GM18873 (cell line): ENCODE results near the gene MDFIC2.
A peak's percentile ranks its signal among the peaks of the same experiment; 100 is the strongest.
"Not testable (repeated sequence)": the region's sequence is repeated elsewhere in the genome, so short reads cannot be mapped to it uniquely, and the experiment has no call there.

ENCODE experiments used
- ATAC-seq: cut with Tn5 transposase; IDR thresholded peaks from one replicate; pipeline ENCODE4 v1.9.1; 2021; ENCODE audit warnings: mild to moderate bottlenecking, moderate library complexity, moderate number of reproducible peaks; ENCODE audit not compliant: unreplicated experiment, low FRiP score

The MDFIC2 gene

DNA sequence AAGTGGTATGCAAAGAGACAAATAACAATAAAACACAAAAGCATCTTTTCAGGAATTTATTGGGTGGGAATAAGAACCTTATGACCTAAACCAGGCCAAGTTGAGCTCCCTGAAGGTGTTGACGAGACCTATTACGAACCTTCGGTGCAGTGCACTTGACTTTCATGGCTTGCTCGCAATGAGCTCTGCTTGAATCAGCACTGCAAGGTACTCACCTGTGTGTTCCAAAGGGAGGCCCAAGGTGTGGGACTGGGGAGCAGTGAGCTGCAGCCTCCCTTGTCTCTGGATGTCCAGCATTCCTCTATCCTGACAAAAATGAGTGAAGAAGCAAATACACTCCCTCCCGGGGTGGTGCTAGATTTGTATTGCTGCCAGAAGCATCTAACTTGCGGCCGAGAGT, at the start of gene MDFIC2:
MDFIC2 (minus strand) TSS at position 303 of the 400 bp plus-strand sequence. CDS start 665 bp downstream, outside the sequence.
- no peak for ATAC-seq

DNA sequence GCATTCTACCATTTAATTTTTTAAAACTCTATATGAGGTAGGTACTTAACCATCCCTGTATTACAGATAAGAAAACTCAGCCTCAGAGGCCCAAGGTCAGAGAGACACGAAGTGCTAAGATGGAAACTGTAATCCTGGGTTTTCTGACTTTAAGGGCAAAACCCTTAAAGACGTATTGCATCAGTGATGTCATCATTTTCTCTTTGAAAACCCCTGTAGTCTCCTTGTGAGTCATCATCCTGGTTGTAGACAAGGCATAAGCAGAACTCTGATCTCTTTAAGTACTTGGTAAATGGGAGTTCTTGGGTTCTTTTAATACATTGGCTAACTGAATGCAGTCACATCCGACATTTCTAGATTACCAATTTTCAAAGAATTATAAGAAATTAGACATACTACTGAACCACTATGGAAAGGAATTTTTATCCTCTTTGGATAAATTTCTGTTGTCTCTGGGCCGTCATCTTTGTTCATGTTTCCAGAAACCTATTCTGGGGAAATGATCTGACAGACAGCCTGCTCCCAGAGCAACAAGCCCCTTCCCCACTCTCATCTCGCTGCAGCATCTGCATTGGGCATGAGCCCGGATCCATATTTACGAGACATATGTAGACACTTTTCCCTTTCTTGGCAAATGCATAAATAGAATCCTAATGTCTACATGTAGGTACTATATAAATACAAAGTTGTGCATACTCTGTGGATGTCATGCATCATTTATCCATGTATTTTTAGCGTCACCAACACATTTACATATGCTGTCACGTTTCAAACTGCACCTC, 48.7 kb upstream of the MDFIC2 start:
- peak; percentile 96 for ATAC-seq

DNA sequence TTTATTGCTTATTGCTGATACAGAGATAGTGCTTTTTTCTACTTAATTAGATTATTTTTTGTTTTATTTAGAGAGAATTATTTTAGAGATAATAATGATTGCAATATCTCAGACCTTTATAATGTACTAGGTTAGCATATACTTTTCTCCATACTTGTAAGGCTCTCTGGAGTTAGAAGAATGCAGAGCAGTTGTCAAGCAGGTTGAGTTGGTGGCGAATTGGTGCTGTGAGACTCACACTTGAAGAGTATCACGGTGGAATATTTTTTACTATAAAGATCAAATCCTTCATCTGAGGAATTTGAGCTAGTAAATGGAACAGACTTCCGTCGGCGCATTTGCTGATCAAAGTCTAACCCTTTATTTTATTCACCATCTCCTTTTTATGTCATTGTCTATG, 47.3 kb upstream of the MDFIC2 start:
- no peak for ATAC-seq

DNA sequence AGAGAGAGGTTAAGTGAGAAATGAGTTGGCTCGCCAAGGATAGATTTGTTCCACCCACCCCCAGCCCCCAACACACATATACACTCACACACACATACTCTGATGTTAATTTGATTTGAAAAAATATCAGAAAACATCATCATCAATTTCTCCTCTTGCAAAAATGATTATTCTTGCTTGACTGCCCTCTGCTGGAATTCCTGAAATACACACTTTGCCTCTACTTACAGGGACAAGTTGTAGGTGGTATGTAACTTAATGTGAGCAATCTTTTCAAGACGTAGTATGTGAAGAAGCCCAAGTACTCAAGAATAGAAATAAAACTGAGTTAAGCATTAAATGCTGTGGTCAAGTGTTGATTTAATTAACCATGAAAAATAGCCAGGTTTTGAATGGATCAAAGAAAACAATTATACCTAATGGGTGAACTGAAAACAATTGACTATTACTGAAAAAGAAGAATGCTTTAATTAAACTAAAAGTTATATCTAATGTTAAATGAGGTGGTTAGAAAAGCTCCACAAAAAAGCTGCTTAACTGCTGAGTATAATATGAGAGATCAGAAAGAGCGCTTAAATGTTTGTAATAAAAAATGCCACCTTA, 46.6 kb upstream of the MDFIC2 start:
- ATAC-seq, result no peak

DNA sequence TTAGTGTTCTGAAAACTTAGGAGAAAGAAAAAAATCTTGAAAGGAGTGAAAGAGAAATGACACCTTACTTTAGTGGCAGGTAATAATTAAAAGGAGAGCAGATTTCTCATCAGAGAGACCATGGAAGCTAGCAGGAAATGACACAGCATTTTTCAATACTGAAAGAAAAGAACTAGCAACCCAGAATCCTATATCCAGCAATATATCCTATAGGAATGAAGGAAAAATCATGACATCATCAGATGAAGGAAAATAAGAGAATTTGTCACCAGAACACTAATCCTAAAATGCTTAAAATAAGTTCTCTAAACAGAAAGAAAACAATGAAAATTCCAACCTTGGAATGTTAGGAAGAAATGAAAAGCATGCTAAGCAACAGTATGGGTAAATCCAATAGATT, 39.8 kb upstream of the MDFIC2 start:
- ATAC-seq, result no peak

DNA sequence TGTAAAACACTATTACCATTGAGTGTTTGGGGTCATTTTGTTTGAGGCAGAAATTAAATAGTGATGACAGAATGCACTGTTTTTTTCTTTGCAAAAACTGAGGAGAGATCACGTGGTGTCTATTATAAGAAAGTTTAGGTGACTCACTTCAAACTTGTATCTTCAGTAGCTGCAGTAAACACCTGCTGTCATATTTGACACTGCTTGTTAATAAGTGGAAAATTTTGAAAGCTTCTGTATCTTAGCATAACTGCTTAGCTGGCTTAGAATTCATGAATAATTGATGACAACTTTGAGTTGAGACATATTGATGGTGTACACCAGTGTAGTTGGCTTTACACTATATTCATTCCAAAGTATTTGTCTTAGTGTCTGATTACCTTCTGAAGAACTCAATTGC, 29.7 kb upstream of the MDFIC2 start:
- ATAC-seq, result no peak

DNA sequence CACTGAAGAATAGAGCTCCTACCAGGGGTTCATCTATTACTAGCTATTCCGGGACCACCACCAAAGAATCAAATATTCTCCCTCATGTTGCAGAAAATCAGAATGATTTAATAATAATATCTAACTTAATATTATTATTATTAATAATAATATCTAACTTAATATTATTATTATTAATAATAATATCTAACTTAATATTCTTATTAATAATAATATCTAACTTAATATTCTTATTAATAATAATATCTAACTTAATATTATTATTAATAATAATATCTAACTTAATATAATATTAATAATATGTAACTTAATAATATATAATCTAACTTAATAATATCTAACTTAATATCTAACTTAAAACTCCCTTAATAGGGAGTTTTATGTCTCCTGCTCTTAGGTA, 24.4 kb upstream of the MDFIC2 start:
- not testable (repeated sequence) for ATAC-seq

DNA sequence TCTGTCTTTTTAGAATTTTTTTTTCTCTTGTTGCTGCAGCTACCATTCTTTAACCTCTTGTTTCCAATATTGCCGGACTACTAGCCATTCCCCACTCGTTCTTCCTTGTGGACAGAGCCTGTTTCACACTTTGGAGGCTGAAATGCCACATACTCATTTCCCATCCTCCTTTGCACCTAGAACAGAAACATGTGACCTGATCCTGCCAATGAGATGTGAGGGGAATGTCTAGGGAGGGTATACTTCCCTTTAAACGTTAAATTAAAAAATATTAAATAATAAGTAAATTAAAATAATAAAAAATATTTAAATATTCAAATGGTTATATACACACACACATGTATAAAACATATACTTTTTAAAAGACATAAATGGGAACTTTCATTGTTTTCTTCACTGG, 20.6 kb upstream of the MDFIC2 start:
- no peak for ATAC-seq

DNA sequence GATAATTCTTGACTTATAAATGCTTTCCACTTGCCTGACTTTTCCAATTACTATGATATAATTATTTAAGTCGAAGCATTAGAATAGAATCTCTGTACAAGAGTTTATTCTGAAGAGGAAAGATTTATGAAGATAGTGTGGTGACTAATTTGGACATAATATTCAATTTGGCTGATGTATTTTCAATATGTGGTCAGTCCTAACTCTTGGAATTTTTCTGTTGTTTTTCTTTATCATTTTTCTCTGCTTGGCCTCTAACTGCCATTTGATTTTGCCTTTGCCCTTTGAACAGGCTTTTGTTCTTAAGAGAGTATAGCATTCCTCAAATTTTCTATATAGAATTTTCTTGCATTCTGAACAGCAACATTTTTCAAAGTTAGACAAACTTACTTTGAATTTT, 2.6 kb upstream of the MDFIC2 start:
- ATAC-seq, result no peak

DNA sequence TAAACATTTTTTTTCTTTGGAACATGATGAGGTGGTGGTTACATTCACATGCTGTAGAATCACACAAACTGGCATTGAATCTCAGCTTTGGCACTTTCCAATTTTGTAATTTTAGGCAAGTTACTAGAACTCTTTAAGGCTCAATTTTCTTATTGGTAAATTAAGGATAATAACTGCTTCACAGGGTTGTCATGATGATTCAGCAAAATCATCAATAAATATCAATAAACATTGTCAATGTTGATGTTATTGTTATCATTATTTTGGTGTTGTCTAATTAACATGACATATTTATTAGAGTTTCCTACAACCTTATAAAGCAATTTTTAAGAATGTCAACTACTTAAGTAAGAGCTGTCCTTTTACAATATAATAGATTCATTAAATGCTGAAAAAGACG, 1.6 kb downstream of the MDFIC2 start:
- no peak for ATAC-seq

DNA sequence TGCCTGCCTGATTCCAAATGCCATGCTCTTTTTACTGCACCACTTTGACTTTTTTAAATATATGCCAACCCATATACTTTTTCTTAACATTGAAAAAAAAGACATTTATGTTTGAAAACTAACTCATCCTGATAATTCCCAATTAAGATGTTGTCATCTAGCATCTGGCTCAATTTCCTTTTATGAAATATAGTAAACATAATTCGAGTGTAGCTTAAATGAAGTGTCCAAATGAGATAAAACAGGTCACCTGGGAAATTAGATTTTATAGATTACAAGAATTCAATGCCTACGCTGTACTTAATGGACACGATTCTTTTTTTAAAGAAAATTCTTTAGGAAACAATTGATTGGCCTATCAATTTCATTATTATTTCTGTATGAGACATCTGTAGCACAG, 2.8 kb downstream of the MDFIC2 start:
- no peak for ATAC-seq

DNA sequence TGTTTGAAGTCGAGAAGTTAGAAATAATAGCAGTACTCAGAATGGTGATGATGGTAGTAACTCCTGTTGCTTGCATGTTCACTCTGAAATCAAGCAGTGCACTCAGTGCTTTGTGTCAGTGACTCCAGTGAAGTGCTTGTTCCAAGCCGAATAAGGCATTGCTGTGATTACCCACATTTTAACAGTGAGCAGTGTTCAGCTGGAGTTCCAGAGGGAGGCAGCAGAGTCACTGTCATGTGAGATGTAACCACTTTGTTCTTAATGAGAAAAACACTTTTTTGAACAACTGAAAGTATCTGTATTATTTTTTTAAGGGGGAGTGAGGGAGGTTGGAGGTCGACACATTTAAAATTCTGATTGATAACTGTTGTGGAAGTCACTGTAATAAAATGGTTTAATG, 3.7 kb downstream of the MDFIC2 start:
- ATAC-seq, result no peak

DNA sequence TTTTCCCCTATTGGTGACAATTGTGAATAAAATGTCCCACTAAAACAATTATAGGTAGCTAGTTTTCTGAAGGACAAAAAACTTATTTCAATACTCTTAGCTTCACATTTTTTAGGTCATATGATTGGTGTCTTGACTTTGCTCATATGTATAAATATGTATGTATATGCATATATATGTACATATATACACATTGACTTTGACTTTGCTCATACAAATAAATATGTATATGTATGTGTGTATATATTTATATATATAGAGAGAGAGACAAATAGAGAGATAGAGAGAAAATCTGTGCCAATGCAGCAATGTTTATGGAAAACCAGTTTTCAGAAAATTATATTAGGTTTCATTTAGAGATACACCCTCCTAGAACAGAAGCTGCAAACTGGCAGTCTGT, 5.7 kb downstream of the MDFIC2 start:
- no peak for ATAC-seq

DNA sequence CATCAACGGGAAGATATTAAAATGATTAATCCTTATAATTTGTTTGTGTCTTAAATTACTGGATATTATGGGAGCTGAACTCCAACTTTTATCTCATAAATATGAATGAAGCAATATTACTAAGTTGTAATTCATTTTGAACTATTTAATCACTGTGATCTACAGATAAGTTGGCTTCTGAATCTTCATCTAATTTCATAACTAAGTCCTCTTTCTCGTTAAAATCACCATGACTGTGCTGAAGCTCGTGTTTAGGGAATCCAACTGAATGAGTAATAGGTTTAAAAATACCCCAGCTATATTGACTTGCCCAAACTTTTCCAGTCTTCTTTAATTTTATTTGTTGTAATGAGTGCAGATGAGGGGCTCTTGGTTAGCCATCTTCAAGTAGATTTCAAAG, 14.1 kb downstream of the MDFIC2 start:
- ATAC-seq, result no peak

DNA sequence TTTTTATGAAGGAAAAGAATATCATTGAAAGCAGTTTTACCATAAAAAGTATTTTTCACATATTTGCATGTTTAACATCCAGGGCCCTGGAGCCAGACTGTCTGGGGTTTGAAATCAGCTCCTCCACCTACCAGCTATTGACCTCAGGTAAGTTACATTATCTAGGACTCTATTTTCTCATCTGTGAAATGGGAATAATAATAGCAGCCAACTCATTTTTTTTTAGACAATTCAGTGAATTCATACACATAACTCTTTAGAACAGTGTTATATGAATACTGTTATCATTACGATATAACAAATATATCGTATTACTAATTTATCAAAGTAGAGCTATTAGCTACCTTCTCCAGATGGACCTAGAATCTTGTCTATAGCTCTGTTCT, 21.3 kb downstream of the MDFIC2 start:
- no peak for ATAC-seq

DNA sequence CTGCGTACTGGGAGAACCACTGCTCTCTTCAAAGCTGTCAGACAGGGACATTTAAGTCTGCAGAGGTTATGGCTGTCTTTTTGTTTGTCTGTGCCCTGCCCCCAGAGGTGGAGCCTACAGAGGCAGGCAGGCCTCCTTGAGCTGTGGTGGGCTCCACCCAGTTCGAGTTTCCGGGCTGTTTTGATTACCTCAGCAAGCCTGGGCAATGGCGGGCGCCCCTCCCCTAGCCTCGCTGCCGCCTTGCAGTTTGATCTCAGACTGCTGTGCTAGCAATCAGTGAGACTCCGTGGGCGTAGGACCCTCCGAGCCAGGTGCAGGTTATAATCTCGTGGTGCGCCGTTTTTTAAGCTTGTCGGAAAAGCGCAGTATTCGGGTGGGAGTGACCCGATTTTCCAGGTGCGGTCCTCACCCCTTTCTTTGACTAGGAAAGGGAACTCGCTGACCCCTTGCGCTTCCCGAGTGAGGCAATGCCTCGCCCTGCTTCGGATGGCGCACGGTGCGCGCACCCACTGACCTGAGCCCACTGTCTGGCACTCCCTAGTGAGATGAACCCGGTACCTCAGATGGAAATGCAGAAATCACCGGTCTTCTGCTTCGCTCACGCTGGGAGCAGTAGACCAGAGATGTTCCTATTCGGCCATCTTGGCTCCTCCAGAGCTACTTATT, 21.9 kb downstream of the MDFIC2 start:
- ATAC-seq, result not testable (repeated sequence)

DNA sequence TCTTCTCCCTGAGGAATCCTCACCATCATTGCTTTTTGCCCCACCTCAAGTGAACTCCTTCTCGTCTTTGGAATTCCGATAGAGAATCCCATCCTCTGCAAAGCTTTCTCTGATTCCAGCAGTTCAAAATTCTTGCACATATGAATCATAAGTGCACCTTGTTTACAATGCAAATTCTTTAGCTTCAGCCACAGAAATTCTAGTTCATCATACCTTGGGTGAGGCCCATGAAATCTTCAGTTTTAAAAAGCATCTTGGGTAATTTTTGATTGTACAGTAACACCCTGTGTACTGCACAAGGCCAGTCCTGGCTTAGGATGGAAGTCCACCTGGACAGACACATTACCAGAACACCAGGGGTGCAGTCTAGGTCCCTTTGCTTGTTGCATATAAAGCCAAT, 30.8 kb downstream of the MDFIC2 start:
- ATAC-seq, result no peak

DNA sequence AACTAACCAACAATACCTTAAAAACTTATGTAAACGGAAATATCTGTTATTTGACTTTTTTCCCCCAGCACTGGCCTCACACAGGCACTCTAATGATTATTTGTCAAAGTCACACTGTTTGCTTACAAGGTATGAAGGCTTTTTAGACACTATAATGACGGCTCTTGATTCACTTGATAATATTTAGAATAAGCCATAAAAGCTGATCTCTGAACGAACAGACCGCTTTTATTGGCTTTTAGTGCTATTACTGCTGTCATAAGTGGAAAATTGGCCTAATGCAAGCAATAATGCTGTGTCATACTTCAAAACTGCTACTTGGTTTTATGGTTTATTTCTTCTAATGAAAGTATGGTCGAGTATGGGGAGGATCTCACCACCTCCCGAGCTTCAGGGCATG, 35.1 kb downstream of the MDFIC2 start:
- ATAC-seq, result no peak

DNA sequence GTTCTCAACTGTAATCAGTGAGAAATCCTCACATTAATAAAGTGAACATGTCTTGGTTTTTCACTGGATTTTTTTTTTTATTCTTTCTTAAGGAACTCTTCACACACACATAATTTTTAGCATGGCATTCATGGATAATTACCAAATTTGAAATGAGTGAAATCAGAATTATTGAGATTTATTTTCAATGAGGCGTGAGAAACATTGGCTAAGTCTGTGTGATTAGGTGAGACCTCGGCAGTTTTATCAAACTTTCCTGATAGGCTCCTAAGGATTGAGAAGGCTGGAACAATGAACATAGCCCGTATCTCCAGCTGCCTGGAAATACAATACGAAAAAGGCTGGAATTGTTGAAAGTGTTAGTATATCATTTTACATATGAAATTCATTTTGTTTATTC, 35.5 kb downstream of the MDFIC2 start:
- ATAC-seq, result no peak

DNA sequence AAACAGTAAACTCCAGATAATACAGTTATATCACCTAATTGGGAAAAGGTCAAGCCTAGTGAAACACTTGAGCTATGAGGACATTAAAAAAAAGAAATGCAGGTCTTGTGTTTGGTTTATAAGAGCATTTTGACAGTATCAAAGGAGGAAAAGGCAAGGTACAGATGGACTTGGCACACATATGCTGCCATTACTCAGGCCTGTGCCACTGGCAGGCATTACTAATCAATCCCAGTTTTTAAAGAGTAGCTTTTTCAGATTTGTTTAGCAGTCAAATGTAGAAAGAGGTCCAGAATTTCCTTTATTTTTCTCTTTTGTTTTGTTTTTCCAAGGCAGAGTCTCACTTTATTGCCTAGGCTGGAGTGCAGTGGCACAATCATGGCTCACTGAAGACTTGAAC, 38.9 kb downstream of the MDFIC2 start:
- ATAC-seq, result no peak

DNA sequence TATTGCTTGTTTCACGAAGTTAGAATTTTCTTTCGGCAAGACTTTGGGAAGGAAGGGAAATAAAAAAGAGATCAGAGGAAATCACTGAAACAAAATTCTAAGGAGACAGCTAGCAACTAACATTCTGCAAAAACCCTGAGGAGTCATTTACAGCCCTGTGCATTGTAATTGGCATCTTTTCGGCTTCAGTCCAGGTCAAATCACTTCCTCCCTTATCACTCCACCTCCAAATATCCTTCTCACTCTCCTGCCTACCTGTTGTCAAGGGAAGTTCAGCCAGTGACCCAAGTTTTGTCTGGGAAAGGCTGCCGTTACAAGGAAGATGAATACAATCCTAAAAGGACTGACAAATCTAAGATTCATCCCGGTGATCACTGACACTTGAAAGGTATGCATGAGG, 39.6 kb downstream of the MDFIC2 start:
- ATAC-seq, result no peak
